GM18861 (cell line): ENCODE results near the gene VCPKMT.
A peak's percentile ranks its signal among the peaks of the same experiment; 100 is the strongest.

ENCODE experiments used
- ATAC-seq: cut with Tn5 transposase; IDR thresholded peaks from one replicate; pipeline ENCODE4 v1.9.1; 2021; ENCODE audit not compliant: unreplicated experiment

Gene VCPKMT

GRCh38 chr14:50116181-50116956 is at the start of gene VCPKMT:
TSS of gene VCPKMT (minus strand) at chr14:50116572. CDS start at chr14:50116552, 20 bp downstream.
- peak; percentile 86 for ATAC-seq

GRCh38 chr14:50156111-50156510 is 39.7 kb upstream of the VCPKMT start:
- no peak for ATAC-seq

DNA sequence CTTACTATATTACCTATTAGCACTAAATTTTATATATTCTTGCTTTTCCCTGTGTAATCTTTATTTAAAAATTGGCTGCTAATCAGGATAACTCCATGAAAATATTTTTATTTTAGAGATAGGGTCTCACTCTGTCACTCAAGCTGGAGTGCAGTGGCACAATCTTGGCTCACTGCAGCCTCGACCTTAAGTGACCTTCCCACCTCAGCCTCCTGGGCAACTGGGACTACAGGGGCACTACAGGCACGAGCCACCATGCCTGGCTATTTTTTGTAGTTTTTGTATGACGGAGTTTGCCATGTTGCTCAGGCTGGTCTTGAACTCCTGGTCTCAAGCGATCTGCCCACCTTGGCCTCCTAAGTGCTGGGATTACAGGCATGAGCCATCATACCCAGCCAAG is 32.4 kb upstream of the VCPKMT start:
- no peak for ATAC-seq

GRCh38 chr14:50139192-50139591 is 22.8 kb upstream of the VCPKMT start:
- no peak for ATAC-seq

GRCh38 chr14:50127802-50128201 is 11.4 kb upstream of the VCPKMT start:
- ATAC-seq, result no peak

- ATAC-seq, result no peak
These were observed 6.7 kb upstream of the VCPKMT start for GRCh38 chr14:50123062-50123461.

GRCh38 chr14:50122291-50122690 is 5.9 kb upstream of the VCPKMT start:
- ATAC-seq, result no peak

DNA sequence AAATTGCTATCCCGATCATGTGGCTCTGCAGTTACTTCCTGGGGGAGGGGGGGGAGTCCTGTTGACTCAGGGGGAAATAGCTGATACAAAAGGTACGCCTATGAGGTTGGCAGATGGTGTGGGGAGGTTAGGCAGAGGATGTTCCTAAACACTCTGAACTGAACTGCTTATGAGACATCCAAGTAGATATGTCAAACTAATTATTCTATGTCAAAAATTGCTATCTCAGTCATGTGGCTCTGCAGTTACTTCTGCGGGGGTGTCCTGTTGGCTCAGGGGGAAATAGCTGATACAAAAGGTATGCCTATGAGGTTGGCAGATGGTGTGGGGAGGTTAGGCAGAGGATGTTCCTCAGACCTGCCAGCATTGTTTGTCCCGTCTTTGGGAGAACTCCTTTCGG is 5.1 kb upstream of the VCPKMT start:
- ATAC-seq, result no peak

- ATAC-seq, result no peak
These were observed 1.1 kb upstream of the VCPKMT start for GRCh38 chr14:50117456-50117855.

DNA sequence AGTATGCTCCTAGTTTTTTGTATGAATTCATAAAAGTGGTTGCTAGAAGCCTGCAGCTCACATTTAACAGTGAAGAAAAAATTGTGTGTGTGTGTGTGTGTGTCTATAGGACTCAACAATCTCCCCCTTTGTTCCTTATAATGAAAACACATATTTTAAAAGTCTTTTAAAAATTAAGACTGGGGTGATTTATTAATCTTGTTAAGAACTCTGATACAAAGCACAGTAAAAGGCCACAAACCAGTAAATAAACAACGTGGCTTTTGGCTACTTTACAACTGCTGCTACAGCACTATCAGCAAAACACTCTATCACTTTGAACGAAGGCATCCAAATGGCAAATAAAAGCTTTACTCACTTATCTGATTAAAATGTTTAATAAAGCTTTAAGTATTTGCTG is 594 bp upstream of the VCPKMT start:
- no peak for ATAC-seq

GRCh38 chr14:50113381-50114035 is 2.9 kb downstream of the VCPKMT start:
- no peak for ATAC-seq

GRCh38 chr14:50110323-50111037 is 5.9 kb downstream of the VCPKMT start:
- ATAC-seq, result no peak

DNA sequence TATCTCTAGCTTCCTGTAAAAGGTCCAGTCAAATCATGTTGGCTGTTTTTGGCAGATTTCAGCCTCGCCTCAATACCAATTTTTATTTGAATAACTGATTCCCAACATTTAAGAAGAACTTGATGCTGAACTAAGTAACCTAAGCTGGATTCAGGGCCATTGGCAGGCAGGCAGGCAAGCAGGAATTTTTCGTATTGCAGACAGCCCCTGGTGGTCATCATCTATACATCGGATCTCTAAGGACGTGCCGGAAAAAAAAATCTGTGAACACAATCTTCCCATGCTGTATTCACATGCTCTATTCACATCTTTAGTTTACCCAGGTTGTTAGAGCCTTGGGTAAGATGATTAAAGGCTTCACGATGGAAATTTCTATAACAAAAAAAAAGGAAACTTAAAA is 7.0 kb downstream of the VCPKMT start:
- no peak for ATAC-seq

- ATAC-seq, result no peak
These were observed 8.5 kb downstream of the VCPKMT start for GRCh38 chr14:50107850-50108249.

GRCh38 chr14:50106178-50106577 is 10.2 kb downstream of the VCPKMT start:
- ATAC-seq, result no peak

- ATAC-seq, result no peak
These were observed 12.8 kb downstream of the VCPKMT start for GRCh38 chr14:50103558-50103957.

GRCh38 chr14:50101417-50101816 is 15.0 kb downstream of the VCPKMT start:
- ATAC-seq, result no peak

- no peak for ATAC-seq
These were observed 15.6 kb downstream of the VCPKMT start for GRCh38 chr14:50100805-50101204.

- no peak for ATAC-seq
These were observed 17.0 kb downstream of the VCPKMT start for GRCh38 chr14:50099335-50099734.

GRCh38 chr14:50095895-50096294 is 20.5 kb downstream of the VCPKMT start:
- ATAC-seq, result no peak

DNA sequence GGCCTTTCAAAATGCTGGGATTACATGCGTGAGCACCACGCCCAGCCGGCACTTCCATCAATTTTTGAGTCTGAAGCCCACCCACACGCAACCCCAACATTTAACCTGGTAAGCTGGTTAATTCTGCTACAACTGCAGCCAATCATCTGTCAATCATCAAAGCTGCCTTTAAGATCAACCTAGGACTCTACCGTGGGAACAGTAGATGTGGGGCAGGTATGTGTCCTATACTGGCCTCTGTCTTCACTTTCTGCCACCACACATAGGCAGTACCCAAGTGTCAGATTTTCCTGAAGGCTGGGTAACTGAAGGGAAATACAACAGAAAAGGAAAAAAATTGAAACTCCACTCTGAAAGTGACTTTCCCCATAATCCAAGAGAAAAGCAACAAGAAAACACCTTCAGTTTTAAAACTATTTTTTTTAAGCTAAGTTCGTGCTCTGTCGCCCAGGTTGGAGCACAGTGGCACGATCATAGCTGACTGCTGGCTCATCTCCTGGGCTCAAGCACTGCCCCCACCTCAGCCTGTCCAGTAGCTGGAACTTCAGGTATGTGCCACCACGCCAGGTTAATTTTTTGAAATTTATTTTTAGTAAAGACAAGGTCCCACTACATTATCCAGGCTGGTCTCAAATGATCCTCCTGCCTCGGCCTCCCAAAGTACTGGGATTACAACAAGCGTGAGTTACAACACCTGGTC is 22.2 kb downstream of the VCPKMT start:
- no peak for ATAC-seq
